T-helper 1 cell (primary cell): ENCODE data around the gene TCFL5.
A peak's percentile ranks its signal among the peaks of the same experiment; 100 is the strongest.

Experiments
- DNase-seq, 5 donors: peaks; one replicate each; pipeline ENCODE4 v3.0.0-alpha.2; 2012 to 2020

The TCFL5 gene

GRCh38 chr20:62832212-62832922 lies 29.3 kb downstream of the TCFL5 start:
- peak in 1 of 5 donors; percentile 30 for DNase-seq

- DNase-seq, result no peak
Observed at GRCh38 chr20:62831854-62832211, 29.8 kb downstream of the TCFL5 start.

- peak in 1 of 5 donors; percentile 8 for DNase-seq
Observed at GRCh38 chr20:62831361-62831788, 30.2 kb downstream of the TCFL5 start.

GRCh38 chr20:62830821-62831220 lies 30.8 kb downstream of the TCFL5 start:
- peak in 1 of 5 donors; percentile 7 for DNase-seq

GRCh38 chr20:62830251-62830650 lies 31.4 kb downstream of the TCFL5 start:
- peak in 1 of 5 donors; percentile 8 for DNase-seq

DNA sequence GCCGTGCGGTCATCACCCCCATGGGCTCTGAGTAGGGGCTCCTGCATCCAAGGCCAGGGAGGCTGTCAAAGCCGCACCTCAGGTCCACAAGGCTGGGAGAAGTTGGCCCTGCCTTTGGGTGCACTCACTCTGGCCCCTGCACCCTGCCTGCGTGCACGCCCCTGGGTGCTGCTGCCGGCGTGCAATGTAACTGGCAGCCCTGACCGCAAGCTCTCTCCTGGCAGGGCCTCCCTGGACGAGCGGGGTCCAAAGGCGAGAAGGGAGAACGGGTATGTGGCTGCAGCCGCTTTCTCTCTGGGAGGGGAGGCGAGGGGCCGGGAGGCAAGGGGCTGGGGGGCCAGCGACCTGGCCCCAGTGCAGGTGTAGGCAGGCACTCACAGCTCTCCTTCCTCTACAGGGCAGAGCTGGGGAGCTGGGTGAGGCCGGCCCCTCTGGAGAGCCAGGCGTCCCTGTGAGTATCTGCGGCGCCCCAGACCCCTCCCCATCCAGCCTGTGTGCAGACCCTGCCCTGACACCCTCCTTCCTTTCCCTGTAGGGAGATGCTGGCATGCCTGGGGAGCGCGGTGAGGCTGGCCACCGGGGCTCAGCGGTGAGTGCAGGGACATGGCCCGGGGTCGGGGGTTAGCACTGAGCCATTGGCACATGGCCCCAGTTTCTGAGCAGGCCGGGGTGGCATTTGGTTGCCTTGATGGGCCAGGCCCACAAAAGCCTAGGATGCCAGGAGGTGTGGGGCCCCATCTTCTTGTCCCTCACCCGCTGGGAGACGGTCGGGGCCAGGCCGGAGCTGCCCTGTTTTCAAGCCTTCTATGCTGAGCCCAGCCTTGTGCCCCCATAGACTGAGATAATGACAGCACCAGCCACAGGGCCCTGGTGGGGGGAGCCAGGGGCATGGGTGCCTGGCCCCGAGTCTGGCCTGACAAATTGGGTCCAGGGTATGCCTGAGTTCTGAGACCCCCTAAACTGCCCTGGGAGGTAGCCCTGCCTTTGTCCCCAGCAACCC lies 32.1 kb downstream of the TCFL5 start:
- peak in 1 of 5 donors; percentile 6 for DNase-seq

GRCh38 chr20:62828511-62829230 lies 33.0 kb downstream of the TCFL5 start:
- peak in 1 of 5 donors; percentile 4 for DNase-seq

GRCh38 chr20:62828051-62828450 lies 33.6 kb downstream of the TCFL5 start:
- no peak for DNase-seq

GRCh38 chr20:62827311-62828038 lies 34.1 kb downstream of the TCFL5 start:
- no peak for DNase-seq

DNA sequence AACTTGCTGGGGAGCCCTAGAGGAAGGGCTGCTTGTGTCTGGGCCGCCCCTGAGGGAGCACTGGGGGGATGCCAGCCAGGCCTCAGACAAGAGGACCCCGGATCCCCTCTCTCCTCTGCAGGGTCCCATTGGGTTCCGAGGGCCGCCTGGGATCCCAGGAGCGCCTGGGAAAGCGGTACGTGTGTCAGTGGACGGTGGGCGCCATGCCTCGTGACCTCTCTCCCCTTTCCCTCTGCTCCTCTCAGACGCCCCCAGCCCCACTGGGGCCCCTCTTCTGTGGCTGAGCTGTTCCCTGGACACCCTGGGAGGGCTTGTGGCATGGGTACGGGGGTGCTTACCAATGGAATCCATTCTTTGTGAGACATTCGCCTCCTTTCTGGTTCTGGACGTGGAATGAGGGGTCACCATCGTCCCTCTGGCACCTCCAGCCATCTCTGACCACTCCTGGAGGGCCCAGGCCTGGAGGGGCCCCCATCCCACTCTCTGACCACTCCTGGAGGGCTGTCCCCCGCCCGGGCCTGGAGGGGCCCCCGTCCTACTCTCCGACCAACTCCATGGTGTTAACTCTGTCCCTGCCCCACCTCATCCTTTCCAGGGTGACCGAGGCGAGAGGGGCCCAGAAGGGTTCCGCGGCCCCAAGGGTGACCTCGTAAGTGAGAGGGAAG lies 34.8 kb downstream of the TCFL5 start:
- DNase-seq, result no peak

- DNase-seq, result no peak
Observed at GRCh38 chr20:62825986-62826645, 35.5 kb downstream of the TCFL5 start.

DNA sequence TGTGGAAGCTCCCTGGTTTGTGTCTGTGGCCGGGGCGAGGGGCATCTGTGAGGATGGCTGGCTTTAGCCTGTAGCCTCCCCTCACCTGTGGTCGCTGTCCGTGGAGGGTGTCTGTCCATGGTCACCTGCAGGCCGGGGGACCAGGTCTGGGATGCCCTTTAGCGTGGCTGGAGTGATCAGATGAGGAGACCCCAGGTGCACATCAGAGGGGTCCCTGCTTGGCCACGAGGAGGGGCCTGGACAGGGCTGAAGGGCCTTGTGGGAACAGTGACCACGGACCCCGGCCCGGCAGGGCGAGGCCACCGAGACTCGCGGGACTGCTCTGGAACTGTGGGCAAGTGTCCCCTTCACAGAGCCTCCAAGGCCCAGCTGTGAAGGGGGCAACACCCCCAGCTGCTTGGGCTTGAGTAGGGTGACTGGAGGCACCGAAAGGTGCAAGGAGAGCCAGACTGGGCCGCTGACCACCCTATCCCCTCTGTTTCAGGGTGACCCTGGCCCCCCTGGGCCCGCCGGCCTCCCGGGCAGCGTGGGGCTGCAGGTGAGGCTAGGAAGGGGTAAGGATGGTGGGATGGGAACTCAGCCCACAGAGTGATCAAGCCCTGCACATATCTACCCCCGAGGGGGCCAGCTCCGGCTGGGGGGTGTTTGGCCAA lies 36.2 kb downstream of the TCFL5 start:
- DNase-seq, result no peak

- DNase-seq, result peak in 4 of 5 donors; percentile 40 to 62 (median 55)
Observed at GRCh38 chr20:62824476-62825332, 36.9 kb downstream of the TCFL5 start.

- DNase-seq, result no peak
Observed at GRCh38 chr20:62823688-62824475, 37.7 kb downstream of the TCFL5 start.

- peak in 1 of 5 donors; percentile 59 for DNase-seq
Observed at GRCh38 chr20:62822788-62823651, 38.6 kb downstream of the TCFL5 start.

- DNase-seq, result no peak
Observed at GRCh38 chr20:62822239-62822787, 39.3 kb downstream of the TCFL5 start.

- no peak for DNase-seq
Observed at GRCh38 chr20:62821726-62822210, 39.9 kb downstream of the TCFL5 start.
